PFSK-1 (cell line): ENCODE data around the gene CHST11.

Experiments
- FOXP2 ChIP-seq: optimal IDR thresholded peaks from 2 replicates; pipeline ENCODE3; 2011; ENCODE audit warnings: borderline replicate concordance, control low read depth, inconsistent platforms; ENCODE audit not compliant: insufficient read depth; ENCODE audit errors: extremely low read length, extremely low read depth
- POLR2AphosphoS5 ChIP-seq: IDR thresholded peaks from 2 replicates; pipeline ENCODE4 v1.6.1; 2012; ENCODE audit warnings: low read depth, mild to moderate bottlenecking, control low read depth, low read length, moderate library complexity
- SIN3A ChIP-seq: IDR thresholded peaks from 2 replicates; pipeline ENCODE4 v1.6.1; 2012; ENCODE audit warnings: mild to moderate bottlenecking, low read length, moderate library complexity, borderline replicate concordance; ENCODE audit not compliant: insufficient read depth
- TAF1 ChIP-seq: IDR thresholded peaks from 2 replicates; pipeline ENCODE4 v1.6.1; 2012; ENCODE audit warnings: low read length, control low read depth, borderline replicate concordance; ENCODE audit not compliant: insufficient read depth
- TF ChIP-seq, protein P1 (sequence below), 2 experiments: IDR thresholded peaks; 2 replicates each; pipeline versions ENCODE4 v1.6.1 to v1.8.0; 2011 to 2012; ENCODE audit warnings: low read depth in 2 of 2, low read length in 2 of 2, control low read depth in 1 of 2, inconsistent platforms in 1 of 2, mild to moderate bottlenecking in 1 of 2, moderate library complexity in 1 of 2; ENCODE audit not compliant: insufficient read depth in 1 of 2

CHST11 gene

DNA sequence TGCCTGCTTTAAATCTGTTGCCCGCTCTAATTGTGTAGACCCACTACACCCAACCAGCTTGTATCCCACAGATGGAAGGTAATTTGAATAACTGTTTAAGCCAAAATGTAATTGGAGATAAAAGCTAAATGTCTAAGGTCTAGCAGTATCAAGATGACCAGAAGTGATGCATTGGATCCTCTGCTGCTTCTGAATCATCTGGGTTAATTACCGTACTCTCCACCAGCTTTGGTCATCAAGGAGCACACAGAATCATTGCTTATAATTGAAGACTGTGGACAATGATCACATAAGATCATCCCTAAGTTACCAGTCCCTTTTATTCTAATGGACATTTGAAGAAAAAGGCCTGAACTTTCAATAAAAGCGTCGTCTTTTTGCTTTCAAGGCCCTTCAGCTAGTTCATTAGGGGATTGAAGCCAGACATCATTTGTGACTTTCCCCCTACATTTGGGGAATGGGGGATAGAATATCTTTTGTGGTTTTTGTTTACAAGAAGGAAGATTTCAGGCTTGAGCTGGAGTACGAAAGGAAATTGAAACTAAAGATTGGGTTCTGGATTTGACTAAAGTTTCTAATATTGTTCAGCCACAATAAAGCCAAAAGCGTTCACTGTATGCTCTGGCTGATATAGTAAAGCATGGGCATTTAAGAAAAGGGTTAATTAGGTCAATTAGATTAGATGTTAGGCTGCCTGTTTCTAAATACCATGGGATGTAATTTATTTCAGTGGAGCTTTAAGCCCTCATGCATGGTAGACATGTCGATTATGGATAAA is 123.2 kb downstream of the CHST11 start:
- TF ChIP-seq POLR2AphosphoS5 (no peak), SIN3A (no peak), FOXP2 (no peak), TAF1 (no peak)
- TF ChIP-seq, protein P1, sequence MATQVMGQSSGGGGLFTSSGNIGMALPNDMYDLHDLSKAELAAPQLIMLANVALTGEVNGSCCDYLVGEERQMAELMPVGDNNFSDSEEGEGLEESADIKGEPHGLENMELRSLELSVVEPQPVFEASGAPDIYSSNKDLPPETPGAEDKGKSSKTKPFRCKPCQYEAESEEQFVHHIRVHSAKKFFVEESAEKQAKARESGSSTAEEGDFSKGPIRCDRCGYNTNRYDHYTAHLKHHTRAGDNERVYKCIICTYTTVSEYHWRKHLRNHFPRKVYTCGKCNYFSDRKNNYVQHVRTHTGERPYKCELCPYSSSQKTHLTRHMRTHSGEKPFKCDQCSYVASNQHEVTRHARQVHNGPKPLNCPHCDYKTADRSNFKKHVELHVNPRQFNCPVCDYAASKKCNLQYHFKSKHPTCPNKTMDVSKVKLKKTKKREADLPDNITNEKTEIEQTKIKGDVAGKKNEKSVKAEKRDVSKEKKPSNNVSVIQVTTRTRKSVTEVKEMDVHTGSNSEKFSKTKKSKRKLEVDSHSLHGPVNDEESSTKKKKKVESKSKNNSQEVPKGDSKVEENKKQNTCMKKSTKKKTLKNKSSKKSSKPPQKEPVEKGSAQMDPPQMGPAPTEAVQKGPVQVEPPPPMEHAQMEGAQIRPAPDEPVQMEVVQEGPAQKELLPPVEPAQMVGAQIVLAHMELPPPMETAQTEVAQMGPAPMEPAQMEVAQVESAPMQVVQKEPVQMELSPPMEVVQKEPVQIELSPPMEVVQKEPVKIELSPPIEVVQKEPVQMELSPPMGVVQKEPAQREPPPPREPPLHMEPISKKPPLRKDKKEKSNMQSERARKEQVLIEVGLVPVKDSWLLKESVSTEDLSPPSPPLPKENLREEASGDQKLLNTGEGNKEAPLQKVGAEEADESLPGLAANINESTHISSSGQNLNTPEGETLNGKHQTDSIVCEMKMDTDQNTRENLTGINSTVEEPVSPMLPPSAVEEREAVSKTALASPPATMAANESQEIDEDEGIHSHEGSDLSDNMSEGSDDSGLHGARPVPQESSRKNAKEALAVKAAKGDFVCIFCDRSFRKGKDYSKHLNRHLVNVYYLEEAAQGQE (IDR thresholded peaks at IDR 0.05; ENCODE audit: insufficient read depth in 1 of 2, low read depth in 2 of 2, low read length in 2 of 2): no peak

DNA sequence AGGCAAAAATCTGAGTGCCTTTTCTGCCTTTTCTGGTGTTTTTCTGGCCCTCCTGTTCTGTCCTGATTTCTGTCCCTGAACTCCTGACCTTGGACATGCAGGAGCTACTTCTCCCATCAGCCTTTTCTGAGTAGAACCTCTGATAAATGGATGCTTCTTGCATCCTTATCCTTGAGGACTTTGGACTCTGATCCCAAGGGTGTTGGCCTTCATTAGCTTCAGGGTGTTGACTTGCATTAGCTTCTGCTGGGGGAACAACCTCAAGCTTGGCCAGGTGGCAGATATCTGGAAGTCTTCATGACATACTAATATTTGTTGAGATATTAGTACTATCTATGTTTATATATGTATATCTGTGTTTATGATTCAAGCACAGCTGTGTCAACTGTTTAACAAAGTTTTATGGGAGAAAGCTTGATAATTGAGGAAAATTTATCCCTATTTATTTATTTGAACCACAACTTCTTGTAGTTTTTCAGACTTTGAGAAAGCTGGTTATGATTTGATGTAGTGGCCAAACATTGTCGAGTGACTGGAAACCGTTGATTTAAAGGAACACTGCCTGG is 124.3 kb downstream of the CHST11 start:
- TF ChIP-seq TAF1 (no peak), SIN3A (no peak), FOXP2 (no peak), POLR2AphosphoS5 (no peak)
- TF ChIP-seq, protein P1 (IDR thresholded peaks at IDR 0.05; ENCODE audit: insufficient read depth in 1 of 2, low read depth in 2 of 2, low read length in 2 of 2): no peak

GRCh38 chr12:104582739-104583138 is 126.0 kb downstream of the CHST11 start:
- TF ChIP-seq POLR2AphosphoS5: no peak
- TF ChIP-seq, protein P1 (IDR thresholded peaks at IDR 0.05; ENCODE audit: insufficient read depth in 1 of 2, low read depth in 2 of 2, low read length in 2 of 2): no peak

GRCh38 chr12:104583301-104583700 is 126.6 kb downstream of the CHST11 start:
- TF ChIP-seq SIN3A (no peak), POLR2AphosphoS5 (no peak), TAF1 (no peak), FOXP2 (no peak)
- TF ChIP-seq, protein P1 (IDR thresholded peaks at IDR 0.05; ENCODE audit: insufficient read depth in 1 of 2, low read depth in 2 of 2, low read length in 2 of 2): no peak

DNA sequence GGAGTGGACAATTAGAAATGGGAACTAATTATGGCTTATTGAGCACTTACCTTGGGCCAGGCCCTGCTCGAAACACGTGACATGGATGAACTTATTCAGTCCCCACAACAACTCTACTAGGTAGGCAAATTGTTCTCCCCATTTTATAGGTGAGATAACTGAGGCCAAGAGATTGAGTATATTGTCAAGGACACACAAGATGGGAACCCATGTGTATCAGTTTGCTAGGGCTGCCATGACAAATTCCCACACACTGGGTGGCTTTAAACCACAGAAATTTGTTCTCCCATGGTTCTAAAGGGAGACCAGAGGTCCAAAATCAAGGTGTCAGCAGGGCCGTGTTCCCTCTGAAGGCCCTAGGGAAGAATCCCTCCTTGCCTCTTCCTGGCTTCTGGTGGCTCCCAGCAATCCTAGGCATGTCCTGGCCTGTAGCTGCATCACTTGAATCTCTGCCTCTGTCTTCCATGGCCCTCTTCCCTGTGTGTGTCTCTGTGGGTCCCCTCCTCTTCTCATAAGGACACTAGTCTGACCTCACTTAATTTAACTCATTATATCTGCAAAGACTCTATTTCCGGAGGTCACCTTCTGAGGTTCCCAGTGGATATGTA is 128.8 kb downstream of the CHST11 start:
- TF ChIP-seq POLR2AphosphoS5 (no peak), FOXP2 (no peak), TAF1 (no peak), SIN3A (no peak)
- TF ChIP-seq, protein P1 (IDR thresholded peaks at IDR 0.05; ENCODE audit: insufficient read depth in 1 of 2, low read depth in 2 of 2, low read length in 2 of 2): no peak
